Endothelial cell of umbilical vein (primary cell): ENCODE data around the gene EFNA4. TPM values are rescaled to one million over a fixed set of nuclear protein-coding genes. Genes with fewer than 3 reads are reported as not detected.

Experiments
- BruUV-seq: library from RNA; stranded (reverse); fragments of 400-500 nt; replicated peaks from 2 replicates; lab custom pipeline; 2021; lab: Mats Ljungman, UMichigan
- CTCF ChIA-PET: fragments of 300-600, 350-600 bp; sonication (Branson Sonifier 250); formaldehyde crosslinking; loops from one replicate; lab custom pipeline; 2021; ENCODE audit warnings: antibody characterized with exemption, inconsistent platforms; lab: Charles Lee
- POLR2A ChIA-PET: fragments of 300-600, 350-600 bp; sonication (Branson Sonifier 250); formaldehyde crosslinking; loops from one replicate; lab custom pipeline; 2021; ENCODE audit warnings: antibody characterized with exemption, inconsistent platforms; lab: Charles Lee
- DNase-seq: peaks from one replicate; pipeline ENCODE4 v3.0.0-alpha.2; 2011; ENCODE audit warnings: low read depth, low spot score
- FAIRE-seq: peaks from 2 replicates; lab custom pipeline; 2011; peaks lifted over from hg19 to GRCh38; lab: Jason Lieb, UNC
- H2AFZ ChIP-seq: 2 replicates; pipeline ENCODE4 v1.6.0; 2012; ENCODE audit warnings: low read depth, low read length, control low read depth, inconsistent platforms
- H3K27ac ChIP-seq: 2 replicates; pipeline ENCODE4 v1.5.1; 2011; ENCODE audit warnings: low read depth, mild to moderate bottlenecking, control low read depth, low read length, moderate library complexity; ENCODE audit not compliant: insufficient read depth
- H3K27me3 ChIP-seq, 2 experiments: 2 replicates each; pipeline versions ENCODE4 v1.6.0 to v1.6.1; 2011; ENCODE audit warnings: low read length in 2 of 2, mixed read lengths in 1 of 2; ENCODE audit not compliant: control insufficient read depth in 2 of 2, insufficient read depth in 2 of 2
- H3K36me3 ChIP-seq, 2 experiments: 2 replicates in 1 of 2; 3 replicates in 1 of 2; pipeline ENCODE4 v1.5.1; 2011; ENCODE audit warnings: low read length in 2 of 2, mild to moderate bottlenecking in 1 of 2, moderate library complexity in 1 of 2; ENCODE audit not compliant: control insufficient read depth in 2 of 2, insufficient read depth in 2 of 2; ENCODE audit errors: extremely low read depth in 1 of 2
- H3K4me1 ChIP-seq: 3 replicates; pipeline ENCODE4 v1.5.1; 2011; ENCODE audit warnings: mild to moderate bottlenecking, low read length; ENCODE audit not compliant: control insufficient read depth, insufficient read depth; ENCODE audit errors: extremely low read depth
- H3K4me2 ChIP-seq: 2 replicates; pipeline ENCODE4 v1.6.1; 2011; ENCODE audit warnings: low read length, control low read depth, mixed read lengths; ENCODE audit not compliant: insufficient read depth
- H3K4me3 ChIP-seq, 3 experiments: fragments of 200-600 bp in 1 of 3; sonication (generic), shearing (Covaris generic) in 1 of 3; replicated peaks in 1 of 3; 2 replicates each; pipeline ENCODE4 v1.5.1; 2011 to 2016; ENCODE audit warnings: control low read depth in 3 of 3, low read length in 3 of 3, mild to moderate bottlenecking in 2 of 3, inconsistent platforms in 1 of 3, low read depth in 1 of 3, moderate library complexity in 1 of 3; ENCODE audit not compliant: insufficient read depth in 1 of 3
- H3K79me2 ChIP-seq: 2 replicates; pipeline ENCODE4 v1.6.0; 2012; ENCODE audit warnings: low read length, inconsistent platforms; ENCODE audit not compliant: control insufficient read depth, insufficient read depth
- H3K9ac ChIP-seq: replicated peaks from 2 replicates; pipeline ENCODE3; 2011; ENCODE audit warnings: low read length, control low read depth; ENCODE audit not compliant: insufficient read depth; ENCODE audit errors: extremely low read depth
- H3K9me1 ChIP-seq: replicated peaks from 3 replicates; pipeline ENCODE4 v1.6.0; 2011; ENCODE audit warnings: mild to moderate bottlenecking, low read length; ENCODE audit not compliant: control insufficient read depth, insufficient read depth; ENCODE audit errors: extremely low read depth
- H3K9me3 ChIP-seq: replicated peaks from 2 replicates; pipeline ENCODE4 v1.5.1; 2012; ENCODE audit warnings: low read length, inconsistent platforms; ENCODE audit not compliant: control insufficient read depth, insufficient read depth
- H4K20me1 ChIP-seq: replicated peaks from 2 replicates; pipeline ENCODE3; 2011; ENCODE audit warnings: mild to moderate bottlenecking, low read length; ENCODE audit not compliant: control insufficient read depth, insufficient read depth; ENCODE audit errors: extremely low read depth
- EZH2 ChIP-seq: IDR thresholded peaks from 2 replicates; pipeline ENCODE4 v1.6.1; 2012; ENCODE audit warnings: borderline replicate concordance, low read depth, mild to moderate bottlenecking, moderate library complexity, low read length, inconsistent platforms; ENCODE audit not compliant: severe bottlenecking
- FOS ChIP-seq: IDR thresholded peaks from 2 replicates; pipeline ENCODE4 v1.6.1; 2011; ENCODE audit warnings: mild to moderate bottlenecking, low read length, moderate library complexity, borderline replicate concordance; ENCODE audit not compliant: insufficient read depth
- GATA2 ChIP-seq: IDR thresholded peaks from 2 replicates; pipeline ENCODE4 v1.7.0; 2011; ENCODE audit warnings: low read depth, mild to moderate bottlenecking, moderate library complexity, mixed read lengths, low read length; ENCODE audit not compliant: insufficient read length, insufficient read depth
- JUN ChIP-seq: IDR thresholded peaks from 2 replicates; pipeline ENCODE4 v1.6.1; 2011; ENCODE audit warnings: borderline replicate concordance, low read depth; ENCODE audit not compliant: insufficient read length, insufficient read depth
- MYC ChIP-seq: IDR thresholded peaks from one replicate; pipeline ENCODE4 v1.6.1; 2011; ENCODE audit warnings: mild to moderate bottlenecking, low read depth, low read length
- POLR2A ChIP-seq: IDR thresholded peaks from 2 replicates; pipeline ENCODE4 v1.6.1; 2012; ENCODE audit warnings: low read depth, mild to moderate bottlenecking, control low read depth, low read length
- POLR2AphosphoS5 ChIP-seq: IDR thresholded peaks from 2 replicates; pipeline ENCODE4 v1.6.1; 2012; ENCODE audit warnings: low read depth, mild to moderate bottlenecking, control low read depth, low read length, moderate library complexity; ENCODE audit not compliant: insufficient read depth
- dilution Hi-C: fragments of 300-500 bp; cut with MboI; formaldehyde crosslinking; loops from one replicate; pipeline ENCODE4 v1.15.0; 2019; ENCODE audit warnings: low sequenced_read_pairs; ENCODE audit not compliant: extremely low pct_ligation_motif_present
- intact Hi-C: fragments of 100-400 bp; cut with micrococcal nuclease; formaldehyde crosslinking; loops from one replicate; pipeline ENCODE4 v1.10.0; 2022
- polyA plus RNA-seq, 4 experiments: library from polyadenylated mRNA; depleted of rRNA in 3 of 4; stranded (reverse) in 3 of 4; unstranded in 1 of 4; fragments of >200 nt; gene quantifications; 2 replicates each; pipeline versions ENCODE4 v1.2.1 to v1.2.3, GENCODE V29; 2011 to 2012; ENCODE audit warnings: missing spikeins in 1 of 4
- total RNA-seq: library from RNA; stranded (reverse); gene quantifications from 2 replicates; pipeline ENCODE4 v1.2.3, GENCODE V29; 2021
- TF ChIP-seq, protein P1 (sequence below), 2 donors: IDR thresholded peaks; 1 replicate in 1 of 2; 2 replicates in 1 of 2; pipeline ENCODE4 v1.5.1; 2011; ENCODE audit warnings: low read length in 2 of 2, mild to moderate bottlenecking in 2 of 2, moderate library complexity in 2 of 2, control low read depth in 1 of 2, inconsistent platforms in 1 of 2, low read depth in 1 of 2; ENCODE audit not compliant: insufficient read depth in 1 of 2; ENCODE audit errors: extremely low read depth in 1 of 2
- TF ChIP-seq, protein P2 (sequence below): IDR thresholded peaks from 2 replicates; pipeline ENCODE4 v1.6.1; 2011; ENCODE audit not compliant: insufficient read depth, insufficient read length

Gene EFNA4
- total and polyA plus RNA-seq, 2 donors (not counting 3 experiments of a cell fraction or from before 2014, with no cell fraction given): 16.5 to 25.2 TPM

GRCh38 chr1:155075535-155075934 lies 12.0 kb downstream of the EFNA4 start:
- no peak for TF ChIP-seq FOS
- TF ChIP-seq POLR2AphosphoS5: no peak
- no peak for TF ChIP-seq EZH2
- no peak for TF ChIP-seq POLR2A
- TF ChIP-seq GATA2: no peak
- TF ChIP-seq, protein P1, sequence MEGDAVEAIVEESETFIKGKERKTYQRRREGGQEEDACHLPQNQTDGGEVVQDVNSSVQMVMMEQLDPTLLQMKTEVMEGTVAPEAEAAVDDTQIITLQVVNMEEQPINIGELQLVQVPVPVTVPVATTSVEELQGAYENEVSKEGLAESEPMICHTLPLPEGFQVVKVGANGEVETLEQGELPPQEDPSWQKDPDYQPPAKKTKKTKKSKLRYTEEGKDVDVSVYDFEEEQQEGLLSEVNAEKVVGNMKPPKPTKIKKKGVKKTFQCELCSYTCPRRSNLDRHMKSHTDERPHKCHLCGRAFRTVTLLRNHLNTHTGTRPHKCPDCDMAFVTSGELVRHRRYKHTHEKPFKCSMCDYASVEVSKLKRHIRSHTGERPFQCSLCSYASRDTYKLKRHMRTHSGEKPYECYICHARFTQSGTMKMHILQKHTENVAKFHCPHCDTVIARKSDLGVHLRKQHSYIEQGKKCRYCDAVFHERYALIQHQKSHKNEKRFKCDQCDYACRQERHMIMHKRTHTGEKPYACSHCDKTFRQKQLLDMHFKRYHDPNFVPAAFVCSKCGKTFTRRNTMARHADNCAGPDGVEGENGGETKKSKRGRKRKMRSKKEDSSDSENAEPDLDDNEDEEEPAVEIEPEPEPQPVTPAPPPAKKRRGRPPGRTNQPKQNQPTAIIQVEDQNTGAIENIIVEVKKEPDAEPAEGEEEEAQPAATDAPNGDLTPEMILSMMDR (IDR thresholded peaks at IDR 0.05; ENCODE audit: extremely low read depth in 1 of 2, insufficient read depth in 1 of 2, low read depth in 1 of 2, low read length in 2 of 2): no peak
- TF ChIP-seq, protein P2, sequence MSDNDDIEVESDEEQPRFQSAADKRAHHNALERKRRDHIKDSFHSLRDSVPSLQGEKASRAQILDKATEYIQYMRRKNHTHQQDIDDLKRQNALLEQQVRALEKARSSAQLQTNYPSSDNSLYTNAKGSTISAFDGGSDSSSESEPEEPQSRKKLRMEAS: no peak
- TF ChIP-seq JUN: no peak
- no peak for TF ChIP-seq MYC
- Histone ChIP-seq H3K9me3 (no peaks in the 10 kb centered on the region), H3K27ac (no peak overlapping the region), H3K4me1 (peaks cover 3% of the 10 kb centered on the region), H2AFZ (no peak overlapping the region), H3K4me3 (no peak overlapping the region), H3K27me3 (peaks cover 17 to 18% of the 10 kb centered on the region in 2 experiments), H4K20me1 (no peaks in the 10 kb centered on the region), H3K4me2 (no peak overlapping the region), H3K9ac (no peak overlapping the region), H3K36me3 (no peaks in the 10 kb centered on the region), H3K79me2 (no peaks in the 10 kb centered on the region), H3K9me1 (no peaks in the 10 kb centered on the region)
- dilution Hi-C loops (no loop called here), intact Hi-C loops (no loop called here)
- no peak for DNase-seq
- ChIA-PET CTCF (interaction anchor here (0.8 to 3.0 kb wide), 6 partner anchors 10 to 92 kb away, joined by 3 to 24 read pairs (median 6); partner anchors contain the start of genes ADAM15 and EFNA4), POLR2A (no interaction called here)
- BruUV-seq: no TSS peak
- FAIRE-seq: no peak
